NCI-H226 (cell line): ENCODE data around the gene ITGB5.

Experiments used
- DNase-seq: peaks from one replicate; pipeline ENCODE4 v3.0.0-alpha.2; 2015

ITGB5 gene

GRCh38 chr3:124895756-124896155, 8.6 kb upstream of the ITGB5 start:
- no peak for DNase-seq

- DNase-seq = no peak
These were observed 6.4 kb upstream of the ITGB5 start for GRCh38 chr3:124893526-124893925.

- DNase-seq = no peak
These were observed 3.5 kb upstream of the ITGB5 start for GRCh38 chr3:124890573-124891190.

- DNase-seq = no peak
These were observed 1.6 kb upstream of the ITGB5 start for GRCh38 chr3:124888482-124889441.

- DNase-seq = no peak
These were observed 750 bp upstream of the ITGB5 start for GRCh38 chr3:124887932-124888298.

GRCh38 chr3:124886168-124887056, 753 bp downstream of the ITGB5 start:
- DNase-seq = peak; percentile 29

GRCh38 chr3:124885466-124886167, 1.5 kb downstream of the ITGB5 start:
- DNase-seq = no peak

- no peak for DNase-seq
These were observed 2.6 kb downstream of the ITGB5 start for GRCh38 chr3:124884474-124885101.

GRCh38 chr3:124883766-124884473, 3.2 kb downstream of the ITGB5 start:
- no peak for DNase-seq

- DNase-seq = no peak
These were observed 4.1 kb downstream of the ITGB5 start for GRCh38 chr3:124882816-124883747.

- peak; percentile 52 for DNase-seq
These were observed 5.0 kb downstream of the ITGB5 start for GRCh38 chr3:124881976-124882697.

GRCh38 chr3:124879337-124879680, 7.9 kb downstream of the ITGB5 start:
- DNase-seq = no peak

GRCh38 chr3:124878561-124879336, 8.4 kb downstream of the ITGB5 start:
- DNase-seq = peak; percentile 94

GRCh38 chr3:124877674-124878073, 9.5 kb downstream of the ITGB5 start:
- DNase-seq = no peak

- DNase-seq = no peak
These were observed 10.7 kb downstream of the ITGB5 start for GRCh38 chr3:124876401-124876878.

- DNase-seq = no peak
These were observed 13.9 kb downstream of the ITGB5 start for GRCh38 chr3:124873226-124873625.

- DNase-seq = no peak
These were observed 19.7 kb downstream of the ITGB5 start for GRCh38 chr3:124867511-124867910.

GRCh38 chr3:124862006-124862405, 25.2 kb downstream of the ITGB5 start:
- no peak for DNase-seq

- no peak for DNase-seq
These were observed 26.1 kb downstream of the ITGB5 start for GRCh38 chr3:124861041-124861440.
